Dedifferentiated amniotic fluid mesenchymal stem cell (primary cell): Measurements from ENCODE around the gene PSRC1.

ENCODE experiments used
- DNase-seq: peaks from one replicate; pipeline ENCODE4 v3.0.0-alpha.2; 2016; ENCODE audit errors: extremely low spot score

Gene PSRC1

DNA sequence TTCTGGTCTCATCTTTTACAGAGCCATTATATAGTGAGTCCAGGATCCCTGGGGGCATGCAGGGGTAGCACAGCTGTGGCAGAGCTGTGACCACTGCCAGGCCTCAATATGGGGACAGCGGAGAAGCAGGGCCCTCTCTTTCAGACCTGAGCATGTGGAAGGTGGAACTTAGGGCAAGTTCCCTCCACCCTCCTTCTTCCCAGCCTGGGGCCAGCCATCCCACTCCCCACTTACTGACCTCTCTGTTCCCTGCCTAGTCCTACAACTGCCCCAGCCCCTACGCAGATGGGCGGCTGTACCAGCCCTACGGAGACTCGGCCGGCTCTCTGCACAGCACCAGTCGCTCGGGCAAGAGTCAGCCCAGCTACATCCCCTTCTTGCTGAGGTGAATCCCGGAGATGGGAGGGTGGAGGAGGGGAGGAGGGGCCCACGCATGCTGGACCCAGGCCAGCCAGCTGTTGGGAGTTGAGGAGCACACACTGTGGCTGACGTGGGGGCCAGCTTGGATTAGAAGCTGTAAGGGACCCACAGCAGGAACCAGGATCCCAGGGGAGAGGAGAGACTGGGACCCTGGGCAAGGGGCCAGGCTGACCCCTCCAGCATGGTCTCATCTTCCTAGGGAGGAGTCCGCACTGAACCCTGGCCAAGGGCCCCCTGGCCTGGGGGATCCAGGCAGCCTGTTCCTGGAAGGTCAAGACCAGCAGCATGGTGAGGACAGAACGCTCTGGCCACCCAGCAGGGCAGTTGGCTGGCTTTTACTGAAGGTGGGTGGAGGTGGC is 10.7 kb downstream of the PSRC1 start:
- DNase-seq: no peak

DNA sequence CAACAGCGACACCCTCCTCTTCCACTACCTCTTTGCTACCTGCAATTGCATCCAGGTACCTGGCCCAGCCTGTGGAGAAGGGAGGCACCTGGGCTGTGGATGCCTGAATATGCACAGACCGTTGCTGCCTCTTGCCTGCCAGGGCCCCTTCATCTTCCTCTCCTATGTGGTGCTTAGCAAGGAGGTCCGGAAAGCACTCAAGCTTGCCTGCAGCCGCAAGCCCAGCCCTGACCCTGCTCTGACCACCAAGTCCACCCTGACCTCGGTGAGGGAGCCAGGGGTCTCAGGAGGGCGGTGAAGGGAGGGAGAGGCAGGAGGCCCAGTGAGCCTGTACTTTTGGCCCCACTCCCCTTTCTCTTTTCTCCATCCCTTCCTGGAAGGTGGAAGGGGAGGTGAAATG is 11.5 kb downstream of the PSRC1 start:
- no peak for DNase-seq

DNA sequence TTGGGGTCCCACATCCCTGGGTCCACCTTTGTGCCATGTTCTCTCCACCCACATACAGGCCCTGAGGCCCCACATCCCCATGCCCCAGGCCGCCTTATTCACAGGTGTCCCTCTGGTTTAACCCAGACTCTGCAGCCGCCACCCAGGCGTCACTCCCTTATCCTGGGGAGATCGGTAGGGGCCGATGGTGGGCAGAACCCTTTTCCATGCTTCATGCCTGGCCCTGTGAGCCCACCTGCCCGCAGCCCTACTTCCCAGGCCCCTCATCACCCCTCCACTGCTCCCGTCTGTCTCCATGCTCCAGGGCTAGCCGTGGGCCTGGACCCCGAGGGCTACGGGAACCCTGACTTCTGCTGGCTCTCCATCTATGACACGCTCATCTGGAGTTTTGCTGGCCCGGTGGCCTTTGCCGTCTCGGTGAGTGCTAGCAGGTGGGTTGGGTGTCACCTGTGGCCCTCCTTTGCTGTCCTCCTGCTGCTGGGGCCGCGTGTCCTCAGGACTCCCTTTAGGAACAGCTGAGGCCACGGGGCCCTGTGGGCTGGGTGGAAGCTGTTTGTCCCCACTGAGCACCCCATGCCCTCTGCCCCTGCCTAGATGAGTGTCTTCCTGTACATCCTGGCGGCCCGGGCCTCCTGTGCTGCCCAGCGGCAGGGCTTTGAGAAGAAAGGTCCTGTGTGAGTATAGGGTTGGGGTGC is 12.2 kb downstream of the PSRC1 start:
- DNase-seq: no peak

DNA sequence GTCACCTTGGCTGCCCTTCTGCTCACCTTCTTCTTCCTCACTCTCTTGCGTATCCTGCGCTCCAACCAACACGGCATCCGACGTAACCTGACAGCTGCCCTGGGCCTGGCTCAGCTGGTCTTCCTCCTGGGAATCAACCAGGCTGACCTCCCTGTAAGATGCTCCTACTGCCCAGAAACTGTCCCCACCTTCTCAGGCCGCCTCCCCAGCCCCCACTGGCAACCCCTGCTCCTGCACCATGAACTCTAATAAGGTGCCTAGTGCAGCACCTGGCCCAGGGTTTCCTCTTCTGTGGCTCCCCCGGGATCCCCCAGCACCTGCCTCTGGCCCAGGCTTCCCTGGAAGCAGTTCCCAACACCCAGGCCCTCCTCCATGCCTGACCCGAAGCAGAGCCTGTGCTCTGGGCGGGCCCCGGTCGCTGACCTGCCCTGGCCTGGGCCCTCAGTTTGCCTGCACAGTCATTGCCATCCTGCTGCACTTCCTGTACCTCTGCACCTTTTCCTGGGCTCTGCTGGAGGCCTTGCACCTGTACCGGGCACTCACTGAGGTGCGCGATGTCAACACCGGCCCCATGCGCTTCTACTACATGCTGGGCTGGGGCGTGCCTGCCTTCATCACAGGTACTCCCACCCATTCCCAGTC is 12.8 kb downstream of the PSRC1 start:
- no peak for DNase-seq

DNA sequence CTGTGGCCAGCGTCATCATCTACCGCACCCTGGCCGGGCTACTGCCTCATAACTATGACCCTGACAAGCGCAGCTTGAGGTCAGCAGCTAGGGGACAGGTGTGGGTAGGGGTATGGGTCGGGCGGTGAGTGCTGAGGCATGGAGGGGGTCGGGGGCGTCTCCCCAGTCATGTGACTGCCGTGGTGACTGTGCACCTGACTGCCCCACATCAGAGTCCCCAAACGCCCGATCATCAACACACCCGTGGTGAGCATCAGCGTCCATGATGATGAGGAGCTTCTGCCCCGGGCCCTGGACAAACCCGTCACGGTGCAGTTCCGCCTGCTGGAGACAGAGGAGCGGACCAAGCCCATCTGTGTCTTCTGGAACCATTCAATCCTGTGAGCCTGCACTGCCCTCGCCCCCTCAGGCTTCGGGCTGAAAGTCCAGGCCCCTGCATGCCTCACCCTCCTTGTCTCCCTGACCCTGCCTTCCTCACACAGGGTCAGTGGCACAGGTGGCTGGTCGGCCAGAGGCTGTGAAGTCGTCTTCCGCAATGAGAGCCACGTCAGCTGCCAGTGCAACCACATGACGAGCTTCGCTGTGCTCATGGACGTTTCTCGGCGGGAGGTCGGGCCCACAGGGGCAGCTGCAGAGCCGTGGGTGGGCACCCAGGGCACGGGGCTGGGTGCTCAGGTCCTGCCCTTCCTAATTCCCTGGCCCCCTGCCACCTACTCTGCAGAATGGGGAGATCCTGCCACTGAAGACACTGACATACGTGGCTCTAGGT is 13.5 kb downstream of the PSRC1 start:
- DNase-seq: no peak

DNA sequence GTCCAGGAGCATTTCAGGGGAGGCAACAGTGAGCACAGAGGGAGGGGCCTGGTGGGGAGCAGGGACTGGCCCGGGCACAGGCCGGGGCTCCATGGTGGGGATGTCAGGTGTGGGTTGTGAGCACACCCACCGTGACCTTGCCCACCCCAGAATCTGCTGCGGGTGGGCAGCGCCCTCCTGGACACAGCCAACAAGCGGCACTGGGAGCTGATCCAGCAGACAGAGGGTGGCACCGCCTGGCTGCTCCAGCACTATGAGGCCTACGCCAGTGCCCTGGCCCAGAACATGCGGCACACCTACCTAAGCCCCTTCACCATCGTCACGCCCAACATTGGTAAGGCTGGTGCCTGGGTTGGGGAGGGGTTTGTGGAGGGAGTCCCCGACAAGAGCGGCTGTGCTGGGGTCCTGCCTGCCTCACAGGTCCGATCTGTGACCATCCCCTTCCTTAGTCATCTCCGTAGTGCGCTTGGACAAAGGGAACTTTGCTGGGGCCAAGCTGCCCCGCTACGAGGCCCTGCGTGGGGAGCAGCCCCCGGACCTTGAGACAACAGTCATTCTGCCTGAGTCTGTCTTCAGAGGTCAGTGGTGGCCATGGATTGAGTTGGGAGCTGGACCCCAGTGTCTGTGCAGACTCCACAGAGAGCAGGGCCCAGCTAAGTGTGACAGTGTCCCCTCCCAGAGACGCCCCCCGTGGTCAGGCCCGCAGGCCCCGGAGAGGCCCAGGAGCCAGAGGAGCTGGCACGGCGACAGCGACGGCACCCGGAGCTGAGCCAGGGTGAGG is 14.3 kb downstream of the PSRC1 start:
- DNase-seq: no peak

GRCh38 chr1:109267743-109268300 is 15.1 kb downstream of the PSRC1 start:
- no peak for DNase-seq

DNA sequence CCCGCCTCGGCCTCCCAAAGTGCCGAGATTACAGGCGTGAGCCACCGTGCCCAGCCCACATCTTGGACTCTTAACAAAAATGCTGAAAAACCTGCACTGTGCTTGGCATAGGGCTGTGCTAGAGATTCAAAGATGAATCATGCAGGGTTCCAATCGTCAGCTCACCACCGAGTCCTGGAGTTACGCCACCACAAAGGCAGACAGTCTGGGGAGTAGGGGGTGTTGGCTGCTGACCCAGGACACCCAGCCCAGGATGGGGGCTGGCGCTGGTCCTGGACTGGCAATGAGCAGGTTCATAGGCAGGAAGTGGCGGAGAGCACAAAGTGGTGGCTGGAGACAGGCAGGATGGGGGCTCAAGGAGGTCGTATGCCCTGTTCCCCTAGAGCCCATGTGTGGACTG is 16.0 kb downstream of the PSRC1 start:
- DNase-seq: no peak

DNA sequence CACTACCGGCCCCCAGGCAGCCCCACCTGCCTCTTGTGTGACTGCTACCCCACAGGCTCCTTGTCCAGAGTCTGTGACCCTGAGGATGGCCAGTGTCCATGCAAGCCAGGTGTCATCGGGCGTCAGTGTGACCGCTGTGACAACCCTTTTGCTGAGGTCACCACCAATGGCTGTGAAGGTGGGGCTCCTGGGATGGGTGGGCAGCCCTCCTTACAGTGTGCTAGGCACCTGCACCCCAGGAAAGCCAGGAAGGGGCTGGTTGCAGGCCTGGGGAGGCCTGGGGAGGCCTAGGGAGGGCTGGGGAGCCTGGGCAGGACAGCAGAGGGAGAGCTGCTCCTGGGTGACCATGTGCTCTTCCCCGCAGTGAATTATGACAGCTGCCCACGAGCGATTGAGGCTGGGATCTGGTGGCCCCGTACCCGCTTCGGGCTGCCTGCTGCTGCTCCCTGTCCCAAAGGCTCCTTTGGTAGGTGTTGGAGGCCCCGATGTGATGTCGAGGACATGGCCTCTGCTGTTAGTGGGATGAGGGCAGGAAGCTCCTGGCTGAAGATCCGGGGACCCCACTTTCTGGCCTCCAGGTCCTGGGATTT is 17.1 kb downstream of the PSRC1 start:
- no peak for DNase-seq

DNA sequence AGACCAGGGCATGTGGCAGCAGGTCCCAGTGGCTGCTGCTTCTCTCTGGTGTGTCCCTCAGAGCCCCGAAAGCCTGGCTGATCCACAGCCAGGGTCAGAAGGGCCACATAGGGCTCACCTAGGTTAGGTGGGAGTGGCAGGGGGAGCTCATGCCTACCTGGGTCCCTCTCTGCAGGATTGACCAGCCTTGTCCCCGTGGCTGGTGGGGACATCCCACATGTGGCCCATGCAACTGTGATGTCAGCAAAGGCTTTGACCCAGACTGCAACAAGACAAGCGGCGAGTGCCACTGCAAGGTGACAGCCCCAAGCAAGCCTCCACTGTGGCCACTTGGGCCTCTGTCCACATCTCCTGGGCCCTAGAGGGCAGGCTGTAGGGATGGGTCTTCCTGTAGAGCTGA is 17.9 kb downstream of the PSRC1 start:
- DNase-seq: no peak

- no peak for DNase-seq
These were observed 18.6 kb downstream of the PSRC1 start for GRCh38 chr1:109264379-109264755.

GRCh38 chr1:109263597-109264378 is 19.2 kb downstream of the PSRC1 start:
- DNase-seq: peak; percentile 43

GRCh38 chr1:109263234-109263596 is 19.7 kb downstream of the PSRC1 start:
- DNase-seq: no peak

DNA sequence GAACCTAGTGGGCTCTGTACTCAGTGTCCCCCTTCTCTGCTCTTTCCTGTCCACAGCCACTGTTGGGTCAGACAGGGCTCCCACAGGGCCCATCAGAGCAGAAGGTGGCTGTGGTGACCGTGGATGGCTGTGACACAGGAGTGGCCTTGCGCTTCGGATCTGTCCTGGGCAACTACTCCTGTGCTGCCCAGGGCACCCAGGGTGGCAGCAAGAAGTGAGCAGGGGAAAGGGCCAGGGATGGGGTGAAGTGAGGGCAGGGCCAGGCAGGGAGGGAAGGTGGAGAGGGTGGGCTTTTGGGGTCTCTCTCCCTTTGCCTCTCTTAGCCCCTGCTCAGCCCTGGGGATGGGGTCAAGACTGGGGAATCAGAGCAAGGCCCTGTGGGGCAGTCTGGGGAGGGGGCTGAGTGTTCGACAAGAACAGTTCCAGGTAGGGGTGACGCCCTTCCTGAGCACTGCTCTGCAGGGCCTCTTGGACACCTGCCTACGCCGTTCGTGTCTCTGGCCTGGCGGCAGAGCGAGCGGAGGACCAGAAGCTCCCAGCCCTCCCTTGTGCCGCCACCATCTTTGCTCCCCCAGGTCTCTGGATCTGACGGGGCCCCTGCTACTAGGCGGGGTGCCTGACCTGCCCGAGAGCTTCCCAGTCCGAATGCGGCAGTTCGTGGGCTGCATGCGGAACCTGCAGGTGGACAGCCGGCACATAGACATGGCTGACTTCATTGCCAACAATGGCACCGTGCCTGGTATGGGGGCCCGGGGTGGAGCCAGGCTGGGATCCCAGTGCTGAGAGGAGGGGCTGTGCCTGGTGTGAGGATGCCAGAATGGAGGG is 20.5 kb downstream of the PSRC1 start:
- no peak for DNase-seq

GRCh38 chr1:109261578-109261977 is 21.4 kb downstream of the PSRC1 start:
- DNase-seq: no peak

- no peak for DNase-seq
These were observed 21.9 kb downstream of the PSRC1 start for GRCh38 chr1:109261006-109261405.

DNA sequence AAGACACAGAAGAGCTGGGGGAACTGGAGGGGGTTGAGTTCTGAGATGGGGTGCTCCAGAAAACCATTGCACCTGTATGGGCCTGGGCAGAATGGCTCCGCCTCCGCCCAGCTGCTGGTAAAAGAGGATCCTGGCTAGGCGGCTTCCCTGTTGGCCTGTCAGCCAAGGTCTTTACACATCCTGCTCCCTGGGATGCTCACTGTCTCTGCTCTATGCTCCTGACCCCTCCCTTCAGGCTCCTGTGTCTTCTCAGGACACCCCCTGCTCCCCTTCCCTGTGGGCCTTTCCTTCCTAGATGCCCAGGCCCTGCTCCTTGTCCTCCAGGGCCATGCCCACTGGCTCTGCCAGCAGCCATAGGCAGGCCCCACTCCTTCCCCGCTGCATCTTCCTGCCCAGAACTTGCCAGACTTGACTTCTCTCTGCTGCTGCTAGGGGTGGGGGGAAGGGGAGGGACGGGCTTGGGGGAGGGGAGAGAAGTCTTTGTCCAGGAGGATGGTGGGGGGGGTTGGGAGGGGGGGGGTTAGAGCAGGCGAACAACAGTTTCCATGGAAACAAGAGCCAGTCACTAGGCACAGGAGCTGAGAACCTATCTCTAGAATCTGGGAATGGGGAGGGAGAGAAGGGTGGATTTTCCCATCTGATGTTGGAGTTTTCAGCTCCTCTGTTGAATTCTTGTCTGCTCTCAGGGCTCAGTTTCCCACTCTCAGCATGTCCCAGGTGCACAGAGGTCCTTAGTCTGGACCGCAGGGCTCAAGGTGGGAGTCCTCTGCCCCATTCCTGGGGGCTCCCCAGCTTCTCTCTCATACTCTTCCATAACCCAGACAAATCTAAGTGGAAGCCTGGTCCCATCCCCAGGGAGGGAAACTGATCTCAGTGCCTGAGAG is 23.0 kb downstream of the PSRC1 start:
- no peak for DNase-seq
